HT-29 (cell line): ENCODE results near the gene LRFN2. TPM values are rescaled to one million over a fixed set of nuclear protein-coding genes. Genes with fewer than 3 reads are reported as not detected.

ENCODE experiments used
- DNase-seq: peaks from one replicate; pipeline ENCODE4 v3.0.0-alpha.2; 2015; ENCODE audit warnings: low spot score
- total RNA-seq: library from RNA; depleted of rRNA; stranded (reverse); fragments of >200 nt; shearing (Covaris generic); gene quantifications from 2 replicates; pipeline ENCODE4 v1.2.3, GENCODE V29; 2014

The LRFN2 gene
- total RNA-seq, 1 experiment from 2014 or later = not detected

GRCh38 chr6:40543776-40544175, 43.4 kb downstream of the LRFN2 start:
- no peak for DNase-seq

GRCh38 chr6:40543146-40543545, 44.0 kb downstream of the LRFN2 start:
- DNase-seq = no peak

- no peak for DNase-seq
These were observed 44.9 kb downstream of the LRFN2 start for GRCh38 chr6:40542175-40542764.

- no peak for DNase-seq
These were observed 45.5 kb downstream of the LRFN2 start for GRCh38 chr6:40541556-40542174.

- DNase-seq = no peak
These were observed 46.4 kb downstream of the LRFN2 start for GRCh38 chr6:40540790-40541189.

- DNase-seq = no peak
These were observed 47.3 kb downstream of the LRFN2 start for GRCh38 chr6:40539853-40540252.

- DNase-seq = no peak
These were observed 48.6 kb downstream of the LRFN2 start for GRCh38 chr6:40538556-40538955.

- no peak for DNase-seq
These were observed 49.7 kb downstream of the LRFN2 start for GRCh38 chr6:40537446-40537845.

- DNase-seq = peak; percentile 24
These were observed 50.7 kb downstream of the LRFN2 start for GRCh38 chr6:40536442-40536841.

GRCh38 chr6:40535819-40536380, 51.3 kb downstream of the LRFN2 start:
- no peak for DNase-seq

- no peak for DNase-seq
These were observed 51.9 kb downstream of the LRFN2 start for GRCh38 chr6:40535110-40535818.

- no peak for DNase-seq
These were observed 54.7 kb downstream of the LRFN2 start for GRCh38 chr6:40532349-40533000.

- no peak for DNase-seq
These were observed 57.2 kb downstream of the LRFN2 start for GRCh38 chr6:40529919-40530318.

- DNase-seq = no peak
These were observed 58.1 kb downstream of the LRFN2 start for GRCh38 chr6:40529040-40529439.

GRCh38 chr6:40528051-40528450, 59.1 kb downstream of the LRFN2 start:
- DNase-seq = no peak

GRCh38 chr6:40526036-40526435, 61.1 kb downstream of the LRFN2 start:
- DNase-seq = no peak

- no peak for DNase-seq
These were observed 62.2 kb downstream of the LRFN2 start for GRCh38 chr6:40524797-40525585.

GRCh38 chr6:40523505-40524172, 63.5 kb downstream of the LRFN2 start:
- DNase-seq = no peak

GRCh38 chr6:40521496-40521895, 65.7 kb downstream of the LRFN2 start:
- no peak for DNase-seq

GRCh38 chr6:40520678-40521077, 66.5 kb downstream of the LRFN2 start:
- DNase-seq = no peak

GRCh38 chr6:40520084-40520483, 67.1 kb downstream of the LRFN2 start:
- DNase-seq = no peak
